Left lung (tissue), 10 donors: Measurements from ENCODE around the gene APRT. TPM values are rescaled to one million over a fixed set of nuclear protein-coding genes. Genes with fewer than 3 reads are reported as not detected.
"Not testable (repeated sequence)": the region's sequence is repeated elsewhere in the genome, so short reads cannot be mapped to it uniquely, and the experiment has no call there.

ENCODE experiments used
- ATAC-seq: fragments of 200-7000 bp; cut with Tn5 transposase; one replicate; pipeline ENCODE4 v1.9.1; 2020; ENCODE audit warnings: moderate library complexity
- DNase-seq, 4 donors: peaks; one replicate each; pipeline ENCODE4 v3.0.0-alpha.2; 2013 to 2020
- H3K27ac ChIP-seq, 2 donors: fragments of 200-600 bp; sonication (generic) in 1 of 2; one replicate each; pipeline versions ENCODE4 v1.5.0 to v1.8.0; 2020 to 2021
- H3K27me3 ChIP-seq, 2 donors: fragments of 200-600 bp; sonication (generic) in 1 of 2; one replicate each; pipeline versions ENCODE4 v1.5.0 to v1.8.0; 2020 to 2021
- H3K36me3 ChIP-seq, 2 donors: fragments of 200-600 bp; sonication (generic) in 1 of 2; one replicate each; pipeline versions ENCODE4 v1.5.0 to v1.8.0; 2020 to 2021
- H3K4me1 ChIP-seq, 2 donors: fragments of 200-600 bp; one replicate each; pipeline ENCODE4 v1.8.0; 2021
- H3K4me3 ChIP-seq, 2 donors: fragments of 200-600 bp; sonication (generic) in 1 of 2; one replicate each; pipeline versions ENCODE4 v1.5.0 to v1.8.0; 2020 to 2021; ENCODE audit warnings: mild to moderate bottlenecking in 1 of 2
- H3K9me3 ChIP-seq, 2 donors: fragments of 200-600 bp; sonication (generic) in 1 of 2; one replicate each; pipeline versions ENCODE4 v1.5.0 to v1.8.0; 2020 to 2021
- intact Hi-C, 2 donors: fragments of 100-400 bp; cut with DNase I; formaldehyde crosslinking; loops; one replicate each; pipeline versions ENCODE4 v1.11.2 to v1.14.2; 2022
- polyA plus RNA-seq, 6 donors: library from polyadenylated mRNA; unstranded; fragments of 120-200 nt; gene quantifications; one replicate each; pipeline ENCODE4 v1.2.1, GENCODE V29; 2013; ENCODE audit not compliant: insufficient read length in 6 of 6
- total RNA-seq, 2 donors: library from RNA; stranded (reverse); fragmentation: NEBNext Ultra II Directional; extraction: Animal tissue kit (Norgen Biotek cat#: 25700); gene quantifications; one replicate each; pipeline ENCODE4 v1.2.1, GENCODE V29; 2021
- TF ChIP-seq, protein P1 (sequence below), 2 donors: fragments of 200-600 bp; sonication (generic) in 1 of 2; IDR thresholded peaks; one replicate each; pipeline versions ENCODE4 v1.5.0 to v1.8.0; 2021; ENCODE audit warnings: antibody characterized with exemption in 2 of 2
- donor health status: DM: no; HTN: yes; CAD: no.
- donor health status: DM: no; HTN: no; CAD: no.

The APRT gene
- total and polyA plus RNA-seq, 8 donors, result 69.9 to 161 (median 96.8) TPM

DNA sequence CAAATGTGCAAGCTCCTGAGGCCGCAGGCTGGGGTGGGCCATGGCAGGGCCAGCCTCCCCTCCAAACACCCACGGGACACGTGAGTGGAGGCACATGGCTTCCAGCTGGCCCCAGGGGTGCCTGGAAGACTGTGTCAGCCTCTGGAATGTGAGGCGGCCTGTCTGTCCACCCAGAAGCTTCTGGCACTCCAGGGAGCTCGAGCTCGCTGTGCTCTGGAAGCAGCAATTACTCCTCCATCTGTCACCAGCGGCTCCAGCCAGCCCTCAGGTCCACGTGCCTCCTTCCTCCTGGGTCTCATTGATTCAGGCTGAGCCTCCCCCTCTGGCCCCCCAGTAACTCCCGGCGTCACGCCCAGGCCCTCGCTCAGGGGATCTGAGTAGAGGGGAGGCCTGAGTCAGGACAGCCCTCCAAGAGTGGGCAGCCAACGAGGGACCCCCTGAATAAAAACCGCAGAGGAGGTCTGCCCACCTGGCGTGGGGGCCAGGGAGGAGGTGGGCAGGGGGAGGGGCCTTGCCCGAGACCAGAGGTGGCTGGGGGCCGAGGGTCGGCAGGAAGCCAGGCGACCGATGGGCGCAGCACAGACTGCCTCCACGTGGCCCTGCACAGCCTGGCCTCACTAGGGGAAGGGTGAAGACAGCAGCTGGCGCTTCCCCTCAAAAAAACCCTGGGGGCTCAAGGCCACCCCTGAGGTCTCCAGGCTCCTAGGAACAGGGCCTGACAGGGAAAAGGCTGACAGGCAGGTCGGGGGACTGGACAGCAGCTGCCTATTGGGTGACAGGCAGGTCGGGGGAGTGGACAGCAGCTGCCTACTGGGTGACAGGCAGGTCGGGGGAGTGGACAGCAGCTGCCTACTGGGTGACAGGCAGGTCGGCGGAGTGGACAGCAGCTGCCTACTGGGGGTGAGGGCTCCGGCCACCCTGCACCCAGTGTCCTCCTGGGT is 38.6 kb downstream of the APRT start:
- peaks cover 0 to 9% of the 10 kb centered on the region in 2 donors for H3K36me3 ChIP-seq
- intact Hi-C loops, result no loop called here
- H3K27ac ChIP-seq, result peak overlapping the region; percentile 48 to 56
- no peaks in the 10 kb centered on the region for H3K27me3 ChIP-seq
- H3K9me3 ChIP-seq, result no peaks in the 10 kb centered on the region
- TF ChIP-seq, protein P1, sequence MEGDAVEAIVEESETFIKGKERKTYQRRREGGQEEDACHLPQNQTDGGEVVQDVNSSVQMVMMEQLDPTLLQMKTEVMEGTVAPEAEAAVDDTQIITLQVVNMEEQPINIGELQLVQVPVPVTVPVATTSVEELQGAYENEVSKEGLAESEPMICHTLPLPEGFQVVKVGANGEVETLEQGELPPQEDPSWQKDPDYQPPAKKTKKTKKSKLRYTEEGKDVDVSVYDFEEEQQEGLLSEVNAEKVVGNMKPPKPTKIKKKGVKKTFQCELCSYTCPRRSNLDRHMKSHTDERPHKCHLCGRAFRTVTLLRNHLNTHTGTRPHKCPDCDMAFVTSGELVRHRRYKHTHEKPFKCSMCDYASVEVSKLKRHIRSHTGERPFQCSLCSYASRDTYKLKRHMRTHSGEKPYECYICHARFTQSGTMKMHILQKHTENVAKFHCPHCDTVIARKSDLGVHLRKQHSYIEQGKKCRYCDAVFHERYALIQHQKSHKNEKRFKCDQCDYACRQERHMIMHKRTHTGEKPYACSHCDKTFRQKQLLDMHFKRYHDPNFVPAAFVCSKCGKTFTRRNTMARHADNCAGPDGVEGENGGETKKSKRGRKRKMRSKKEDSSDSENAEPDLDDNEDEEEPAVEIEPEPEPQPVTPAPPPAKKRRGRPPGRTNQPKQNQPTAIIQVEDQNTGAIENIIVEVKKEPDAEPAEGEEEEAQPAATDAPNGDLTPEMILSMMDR (IDR thresholded peaks at IDR 0.05), result no peak
- peaks cover 51 to 75% of the 10 kb centered on the region in 2 donors for H3K4me1 ChIP-seq
- DNase-seq, result peak in 3 of 4 donors; percentile 72 to 82 (median 73)
- ATAC-seq, result no peak
- no peak overlapping the region for H3K4me3 ChIP-seq

DNA sequence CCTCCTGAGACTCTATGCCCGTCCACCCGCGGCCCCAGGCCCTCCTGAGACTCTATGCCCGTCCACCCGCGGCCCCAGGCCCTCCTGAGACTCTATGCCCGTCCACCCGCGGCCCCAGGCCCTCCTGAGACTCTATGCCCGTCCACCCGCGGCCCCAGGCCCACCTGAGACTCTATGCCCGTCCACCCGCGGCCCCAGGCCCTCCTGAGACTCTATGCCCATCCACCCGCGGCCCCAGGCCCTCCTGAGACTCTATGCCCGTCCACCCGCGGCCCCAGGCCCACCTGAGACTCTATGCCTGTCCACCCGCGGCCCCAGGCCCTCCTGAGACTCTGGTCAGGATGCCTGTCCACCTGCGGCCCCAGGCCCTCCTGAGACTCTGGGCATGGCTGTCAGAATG is 39.9 kb downstream of the APRT start:
- intact Hi-C loops, DNase-seq: not testable (repeated sequence)
- H3K4me1 ChIP-seq, result peaks cover 62 to 81% of the 10 kb centered on the region in 2 donors

DNA sequence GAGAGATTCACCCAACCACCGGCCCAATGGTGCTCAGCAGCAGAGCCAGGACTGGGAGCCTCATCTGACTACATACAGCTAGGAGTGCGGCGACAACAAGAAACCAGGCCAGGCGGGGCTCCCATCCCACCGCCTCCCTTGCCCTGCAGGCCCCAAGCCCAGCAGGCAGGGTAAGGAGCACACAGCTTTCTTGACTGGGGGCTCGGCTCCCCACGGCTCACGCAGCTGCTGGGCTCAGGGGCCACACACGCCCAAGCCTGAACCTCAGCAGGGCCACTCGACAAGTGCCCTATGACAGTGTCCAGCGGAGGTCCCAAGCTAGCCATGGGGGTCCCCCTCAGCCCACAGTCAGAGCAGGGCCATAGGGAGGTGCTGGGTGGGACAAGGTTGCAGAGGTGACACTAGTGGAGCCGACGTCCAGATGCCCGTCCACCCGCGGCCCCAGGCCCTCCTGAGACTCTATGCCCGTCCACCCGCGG is 40.4 kb downstream of the APRT start:
- intact Hi-C loops, result no loop called here
- Histone ChIP-seq H3K4me1 (peaks cover 62 to 83% of the 10 kb centered on the region in 2 donors), H3K9me3 (no peaks in the 10 kb centered on the region), H3K27me3 (no peaks in the 10 kb centered on the region), H3K36me3 (peaks cover 0 to 3% of the 10 kb centered on the region in 2 donors), H3K4me3 (no peak overlapping the region), H3K27ac (peak overlapping the region; percentile 66 to 81)
- DNase-seq (no peak), ATAC-seq (no peak)
- TF ChIP-seq, protein P1 (IDR thresholded peaks at IDR 0.05), result no peak

More for the DNA sequence above, 39.9 kb downstream of the APRT start:
- not testable (repeated sequence) for H3K36me3 ChIP-seq, H3K27ac ChIP-seq, H3K9me3 ChIP-seq, ATAC-seq, H3K27me3 ChIP-seq, H3K4me3 ChIP-seq

GRCh38 chr16:88770461-88771293 is 41.1 kb downstream of the APRT start:
- TF ChIP-seq, protein P1 (IDR thresholded peaks at IDR 0.05), result no peak
- peaks cover 62 to 89% of the 10 kb centered on the region in 2 donors for H3K4me1 ChIP-seq
- H3K9me3 ChIP-seq, result no peaks in the 10 kb centered on the region
- DNase-seq (peak in 3 of 4 donors; percentile 67 to 90 (median 79)), ATAC-seq (peak; percentile 72)
- H3K4me3 ChIP-seq, result peak overlapping the region in 1 of 2 donors; percentile 14
- peak overlapping the region; percentile 66 to 81 for H3K27ac ChIP-seq
- no peaks in the 10 kb centered on the region for H3K36me3 ChIP-seq
- intact Hi-C loops, result no loop called here
- no peaks in the 10 kb centered on the region for H3K27me3 ChIP-seq

- H3K9me3 ChIP-seq, result no peaks in the 10 kb centered on the region
- peak; percentile 49 for ATAC-seq
- peak in 2 of 4 donors; percentile 65 to 70 for DNase-seq
These were observed 41.9 kb downstream of the APRT start for GRCh38 chr16:88769617-88770460.

More at GRCh38 chr16:88769617-88770460, 41.9 kb downstream of the APRT start:
- Histone ChIP-seq H3K27me3 (no peaks in the 10 kb centered on the region), H3K4me1 (peaks cover 62 to 94% of the 10 kb centered on the region in 2 donors), H3K27ac (peak overlapping the region; percentile 66 to 81), H3K36me3 (no peaks in the 10 kb centered on the region), H3K4me3 (peak overlapping the region in 1 of 2 donors; percentile 14)
- intact Hi-C loops, result no loop called here
- TF ChIP-seq, protein P1 (IDR thresholded peaks at IDR 0.05), result no peak
